RWPE2 (cell line): ENCODE results near the gene SETBP1.

Source experiments
- ATAC-seq: fragments of 200-7000 bp; cut with Tn5 transposase; 3 replicates; pipeline ENCODE4 v1.9.1; 2021; ENCODE audit warnings: low read depth
- DNase-seq: peaks from one replicate; pipeline ENCODE4 v3.0.0-alpha.2; 2020; ENCODE audit warnings: low spot score
- H3K27ac ChIP-seq: fragments of 450-650 bp; 2 replicates; pipeline ENCODE4 v1.5.1; 2017; ENCODE audit warnings: mild to moderate bottlenecking; ENCODE audit not compliant: poor library complexity, severe bottlenecking
- H3K27me3 ChIP-seq: fragments of 250-450 bp; sonication (Bioruptor Pico); 2 replicates; pipeline ENCODE4 v1.5.1; 2021; ENCODE audit warnings: mild to moderate bottlenecking, moderate library complexity; ENCODE audit not compliant: insufficient read depth, poor library complexity, severe bottlenecking
- H3K36me3 ChIP-seq: fragments of 250-450 bp; sonication (Bioruptor Pico); 2 replicates; pipeline ENCODE4 v1.5.1; 2020; ENCODE audit warnings: low read depth, mild to moderate bottlenecking, moderate library complexity
- H3K4me1 ChIP-seq: fragments of 250-450 bp; sonication (Bioruptor Pico); 2 replicates; pipeline ENCODE4 v1.5.1; 2021; ENCODE audit warnings: mild to moderate bottlenecking, moderate library complexity; ENCODE audit not compliant: insufficient read depth, poor library complexity, severe bottlenecking
- H3K4me3 ChIP-seq: fragments of 250-450 bp; sonication (Bioruptor Pico); 2 replicates; pipeline ENCODE4 v1.5.1; 2021; ENCODE audit warnings: mild to moderate bottlenecking, moderate library complexity; ENCODE audit not compliant: severe bottlenecking
- H3K9me3 ChIP-seq: fragments of 250-450 bp; sonication (Bioruptor Pico); 2 replicates; pipeline ENCODE4 v1.5.1; 2021; ENCODE audit warnings: mild to moderate bottlenecking, moderate library complexity; ENCODE audit not compliant: severe bottlenecking
- CTCF ChIP-seq: fragments of 450-650 bp; IDR thresholded peaks from one replicate; pipeline ENCODE4 v1.5.1; 2017; ENCODE audit warnings: mild to moderate bottlenecking, moderate library complexity; ENCODE audit not compliant: poor library complexity, severe bottlenecking

The SETBP1 gene

GRCh38 chr18:44996261-44996660 is 315.6 kb downstream of the SETBP1 start:
- TF ChIP-seq CTCF, result no peak
- Histone ChIP-seq H3K4me3 (no peak overlapping the region), H3K27me3 (no peaks in the 10 kb centered on the region), H3K36me3 (no peaks in the 10 kb centered on the region), H3K9me3 (no peaks in the 10 kb centered on the region), H3K27ac (no peak overlapping the region), H3K4me1 (peaks cover 4% of the 10 kb centered on the region)
- no peak for DNase-seq
- ATAC-seq, result no peak

DNA sequence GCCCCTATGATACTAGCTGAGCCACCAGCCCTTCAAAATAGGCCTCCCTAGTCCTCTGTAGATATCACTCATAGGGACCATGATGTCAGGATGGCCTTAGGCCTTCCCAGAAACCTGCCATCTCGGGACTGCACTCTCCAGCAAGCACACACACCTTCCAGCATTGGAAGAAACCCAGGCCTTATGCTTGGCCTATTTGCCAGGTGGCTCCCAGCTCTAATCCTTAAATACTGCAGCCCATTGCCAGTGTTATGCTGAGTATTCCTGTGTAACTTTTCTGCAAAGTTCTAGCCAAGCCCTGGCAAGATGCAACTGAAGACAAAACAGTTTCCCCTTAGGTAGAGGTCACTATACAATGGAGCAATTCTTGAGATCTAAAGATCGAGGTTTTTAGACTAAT is 316.5 kb downstream of the SETBP1 start:
- TF ChIP-seq CTCF, result no peak
- no peaks in the 10 kb centered on the region for H3K27me3 ChIP-seq
- no peak for ATAC-seq
- no peaks in the 10 kb centered on the region for H3K4me1 ChIP-seq
- no peak for DNase-seq
- no peaks in the 10 kb centered on the region for H3K9me3 ChIP-seq
- H3K36me3 ChIP-seq, result no peaks in the 10 kb centered on the region
- no peak overlapping the region for H3K4me3 ChIP-seq
- no peak overlapping the region for H3K27ac ChIP-seq

DNA sequence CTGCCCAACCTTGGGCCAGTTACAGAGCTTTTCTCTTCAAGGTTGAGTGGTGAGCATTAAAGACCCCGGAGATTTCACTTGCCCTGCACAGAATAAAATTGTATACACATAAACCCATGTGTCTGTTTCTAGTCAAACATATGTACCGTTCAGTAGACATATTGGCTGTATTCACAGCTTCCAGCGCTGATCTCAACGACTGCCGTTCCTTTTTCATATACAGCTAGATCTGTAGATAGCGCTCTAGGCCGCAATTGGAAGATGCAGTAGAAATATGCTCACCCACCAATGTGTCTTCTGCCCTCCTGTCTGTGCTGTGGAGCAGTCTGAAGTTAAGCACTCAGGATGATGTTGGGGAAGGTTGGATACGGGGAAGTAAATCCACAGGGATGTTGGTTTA is 317.7 kb downstream of the SETBP1 start:
- no peaks in the 10 kb centered on the region for H3K36me3 ChIP-seq
- TF ChIP-seq CTCF, result no peak
- no peak overlapping the region for H3K27ac ChIP-seq
- no peaks in the 10 kb centered on the region for H3K9me3 ChIP-seq
- no peak overlapping the region for H3K4me3 ChIP-seq
- no peak for ATAC-seq
- no peaks in the 10 kb centered on the region for H3K27me3 ChIP-seq
- no peak for DNase-seq
- H3K4me1 ChIP-seq, result no peaks in the 10 kb centered on the region

- H3K36me3 ChIP-seq, result no peaks in the 10 kb centered on the region
- ATAC-seq, result no peak
- TF ChIP-seq CTCF, result no peak
Observed at GRCh38 chr18:45004546-45005080, 323.9 kb downstream of the SETBP1 start.

GRCh38 chr18:45006934-45007333 is 326.2 kb downstream of the SETBP1 start:
- ATAC-seq (no peak), DNase-seq (no peak)
- TF ChIP-seq CTCF, result no peak

More at GRCh38 chr18:45004546-45005080, 323.9 kb downstream of the SETBP1 start:
- H3K27me3 ChIP-seq, result no peaks in the 10 kb centered on the region
- no peaks in the 10 kb centered on the region for H3K9me3 ChIP-seq
- H3K4me3 ChIP-seq, result no peak overlapping the region
- H3K4me1 ChIP-seq, result no peaks in the 10 kb centered on the region
- no peak overlapping the region for H3K27ac ChIP-seq
- no peak for DNase-seq

More at GRCh38 chr18:45006934-45007333, 326.2 kb downstream of the SETBP1 start:
- H3K9me3 ChIP-seq, result no peaks in the 10 kb centered on the region
- no peak overlapping the region for H3K4me3 ChIP-seq
- no peaks in the 10 kb centered on the region for H3K4me1 ChIP-seq
- no peaks in the 10 kb centered on the region for H3K27me3 ChIP-seq
- no peaks in the 10 kb centered on the region for H3K36me3 ChIP-seq
- H3K27ac ChIP-seq, result no peak overlapping the region
